SHP77 (cell line): ENCODE results near the gene SPON1.
"Not testable (repeated sequence)": the region's sequence is repeated elsewhere in the genome, so short reads cannot be mapped to it uniquely, and the experiment has no call there.

Experiments used
- DNase-seq, 2 experiments: peaks; one replicate each; lab custom pipeline; 2025; lab: John Stamatoyannopoulos, UW

The SPON1 gene

GRCh38 chr11:13983081-13983751, 20.7 kb downstream of the SPON1 start:
- DNase-seq: no peak

DNA sequence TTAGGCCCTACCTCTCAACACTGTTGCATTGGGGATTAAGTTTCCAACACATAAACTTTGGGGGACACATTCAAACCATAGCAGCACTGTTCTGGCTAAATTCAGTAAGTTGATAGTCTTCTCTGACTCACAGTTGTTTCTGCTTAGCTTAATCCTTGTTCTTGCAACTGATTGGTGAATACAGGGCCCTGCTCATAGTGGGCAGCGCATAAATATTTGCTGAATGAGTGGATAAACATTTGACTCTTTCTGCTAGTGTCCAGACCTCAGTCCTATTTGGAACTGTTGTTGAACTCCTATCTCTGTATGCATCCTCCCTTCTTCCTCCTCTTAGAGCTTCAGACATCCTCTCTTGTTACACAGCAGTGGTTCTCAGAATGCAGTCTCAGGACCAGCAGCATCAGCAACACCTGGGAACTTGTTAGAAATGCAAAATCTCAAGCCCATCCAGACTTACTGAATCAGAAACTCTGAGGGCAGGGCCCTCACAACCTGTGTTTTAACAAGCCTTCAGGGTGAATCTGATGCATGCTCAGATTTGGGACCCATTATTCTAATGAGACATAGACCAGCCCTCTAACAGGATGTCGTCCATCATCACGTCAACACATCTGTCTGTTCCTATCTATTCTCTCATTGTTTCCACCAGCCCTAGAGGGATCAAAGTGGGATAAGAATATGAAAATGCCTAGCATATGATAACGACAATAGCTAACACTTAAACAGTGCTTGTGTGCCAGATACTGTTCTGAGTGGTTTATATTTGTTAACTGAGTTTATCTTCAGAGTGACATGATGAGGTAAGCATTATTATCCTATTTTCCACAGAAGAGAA, 22.3 kb downstream of the SPON1 start:
- no peak for DNase-seq

DNA sequence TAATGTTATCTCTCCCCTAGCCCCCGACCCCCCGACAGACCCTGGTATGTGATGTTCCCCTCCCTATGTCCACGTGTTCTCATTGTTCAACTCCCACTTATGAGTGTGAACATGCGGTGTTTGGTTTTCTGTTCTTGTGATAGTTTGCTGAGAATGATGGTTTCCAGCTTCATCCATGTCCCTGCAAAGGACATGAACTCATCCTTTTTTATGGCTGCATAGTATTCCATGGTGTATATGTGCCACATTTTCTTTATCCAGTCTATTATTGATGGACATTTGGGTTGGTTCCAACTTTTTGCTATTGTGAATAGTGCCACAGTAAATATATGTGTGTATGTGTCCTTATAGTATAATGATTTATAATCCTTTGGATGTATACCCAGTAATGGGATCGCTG, 24.2 kb downstream of the SPON1 start:
- DNase-seq: not testable (repeated sequence)

DNA sequence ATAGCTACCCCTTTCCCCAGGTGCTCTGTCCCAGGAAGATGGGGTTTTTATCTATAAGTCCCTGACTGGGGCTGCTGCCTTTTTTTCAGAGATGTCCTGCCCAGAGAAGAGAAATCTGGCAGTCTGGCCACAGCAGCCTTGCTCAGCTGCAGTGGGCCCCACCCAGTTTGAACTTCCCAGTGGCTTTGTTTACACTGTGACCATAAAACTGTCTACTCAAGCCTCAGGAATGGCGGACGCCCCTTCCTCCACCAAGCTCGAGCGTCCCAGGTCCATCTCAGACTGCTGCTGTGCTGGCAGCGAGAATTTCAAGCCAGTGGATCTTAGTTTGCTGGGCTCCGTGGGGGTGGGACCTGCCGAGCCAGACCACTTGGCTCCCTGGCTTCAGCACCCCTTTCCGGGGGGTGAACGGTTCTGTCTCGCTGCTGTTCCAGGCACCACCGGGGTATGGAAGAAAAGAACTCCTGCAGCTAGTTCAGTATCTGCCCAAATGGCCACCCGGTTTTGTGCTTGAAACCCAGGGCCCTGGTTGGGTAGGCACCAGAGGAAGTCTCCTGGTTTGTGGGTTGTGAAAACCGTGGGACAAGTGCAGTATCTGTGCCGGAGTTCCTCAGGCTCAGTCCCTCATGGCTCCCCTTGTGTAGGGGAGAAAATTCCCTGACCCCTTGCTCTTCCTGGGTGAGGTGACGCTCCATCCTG, 29.8 kb downstream of the SPON1 start:
- DNase-seq: not testable (repeated sequence)

GRCh38 chr11:13993096-13993765, 30.7 kb downstream of the SPON1 start:
- DNase-seq: no peak

DNA sequence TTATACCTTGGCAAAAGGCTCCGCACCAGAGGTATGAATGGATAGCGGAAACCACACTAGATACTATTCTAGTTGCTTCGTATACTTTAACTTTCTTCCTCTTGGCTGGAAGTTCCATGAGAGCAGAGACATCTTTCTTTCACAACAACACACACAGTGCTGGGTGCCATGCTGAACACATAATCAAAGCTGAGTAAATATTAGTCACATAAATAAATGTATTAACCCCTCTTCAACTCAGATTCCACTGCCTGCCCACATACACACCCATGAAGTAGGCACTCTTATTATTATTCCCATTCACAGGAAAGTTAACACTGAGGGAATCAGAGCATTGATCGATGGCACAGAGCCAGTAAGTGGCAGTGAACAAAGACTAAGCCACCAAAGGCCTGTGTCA, 35.4 kb downstream of the SPON1 start:
- no peak for DNase-seq

GRCh38 chr11:13999704-14000103, 37.2 kb downstream of the SPON1 start:
- DNase-seq: no peak

- DNase-seq: no peak
These were observed 39.1 kb downstream of the SPON1 start for GRCh38 chr11:14001597-14001996.

- no peak for DNase-seq
These were observed 45.0 kb downstream of the SPON1 start for GRCh38 chr11:14007566-14007965.

DNA sequence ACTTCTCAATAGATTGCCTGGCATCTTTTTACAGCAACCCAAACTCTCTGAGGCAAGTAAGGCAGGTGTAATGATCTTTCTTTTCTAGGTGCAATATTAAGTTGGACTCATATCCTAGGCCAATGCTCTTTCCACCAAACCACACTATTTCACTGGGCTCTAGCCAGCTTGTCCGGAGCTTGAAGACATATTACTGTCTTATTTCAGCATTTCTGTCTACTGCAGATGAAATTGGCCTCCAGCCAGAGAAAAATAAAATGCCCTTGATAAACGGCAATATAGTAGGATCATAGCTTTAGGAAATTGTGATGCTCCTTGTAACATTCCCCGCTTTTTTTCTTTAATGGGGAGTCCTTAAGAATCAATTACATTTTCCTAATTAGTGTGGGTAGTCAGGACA, 48.1 kb downstream of the SPON1 start:
- no peak for DNase-seq

DNA sequence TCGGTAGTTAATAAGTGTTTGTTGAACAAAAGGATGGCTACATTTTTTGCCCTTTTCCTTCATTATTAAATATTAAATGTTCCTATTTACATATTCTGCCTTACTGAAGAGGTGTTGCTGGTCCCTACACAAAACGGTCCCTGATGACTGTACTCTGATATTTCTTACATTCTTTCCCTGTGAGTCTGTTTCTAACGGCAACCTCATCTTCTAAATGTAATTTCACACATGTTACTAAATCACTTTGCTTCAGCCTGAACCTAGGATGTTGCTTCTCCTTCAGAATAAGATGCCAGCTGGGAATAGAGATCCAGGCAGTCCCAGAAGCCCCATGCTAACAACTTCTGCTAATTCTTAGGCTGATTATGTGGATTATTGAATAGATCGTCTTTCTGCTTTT, 50.3 kb downstream of the SPON1 start:
- DNase-seq: no peak

GRCh38 chr11:14015711-14016110, 53.2 kb downstream of the SPON1 start:
- DNase-seq: no peak

DNA sequence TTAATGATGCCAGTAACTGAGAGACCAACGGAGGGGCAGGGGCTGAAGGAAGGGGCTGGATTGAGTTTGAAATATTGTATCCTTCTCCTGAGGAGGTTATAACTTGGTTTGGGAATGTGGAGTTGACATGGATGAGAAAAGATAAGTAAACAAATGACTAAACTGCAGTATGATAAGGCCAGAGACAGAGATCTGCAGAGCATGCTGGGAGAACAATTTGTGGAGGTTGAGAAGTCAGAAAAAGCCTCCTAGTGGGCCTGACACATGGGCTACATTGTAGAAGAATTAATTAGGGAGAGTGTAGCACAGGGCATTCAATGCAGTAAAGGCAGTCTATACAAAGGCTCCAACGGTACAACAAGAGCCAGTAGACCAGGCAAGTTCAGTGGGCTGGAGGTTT, 55.9 kb downstream of the SPON1 start:
- DNase-seq: no peak

- no peak for DNase-seq
These were observed 59.2 kb downstream of the SPON1 start for GRCh38 chr11:14021738-14022137.

GRCh38 chr11:14022251-14022650, 59.7 kb downstream of the SPON1 start:
- DNase-seq: no peak

DNA sequence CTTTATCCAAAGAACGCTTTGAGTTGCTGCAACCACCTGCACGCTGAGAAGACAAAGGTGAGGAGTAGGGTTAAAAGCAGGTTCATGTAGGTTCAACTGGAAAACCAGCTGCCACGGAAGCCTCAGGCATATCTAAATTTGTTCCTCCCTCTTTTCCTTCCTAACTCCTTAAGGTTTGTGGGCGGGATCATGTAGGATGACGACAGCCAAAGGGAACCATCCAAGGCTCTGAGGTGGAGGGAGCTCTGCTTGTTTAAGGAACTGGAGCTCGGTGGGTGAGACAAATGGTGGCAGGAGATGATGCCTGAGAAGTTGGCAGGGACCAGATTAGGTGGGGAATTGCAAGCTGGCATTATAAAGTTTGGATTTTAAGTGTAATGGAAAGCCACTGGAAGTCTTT, 60.3 kb downstream of the SPON1 start:
- no peak for DNase-seq

DNA sequence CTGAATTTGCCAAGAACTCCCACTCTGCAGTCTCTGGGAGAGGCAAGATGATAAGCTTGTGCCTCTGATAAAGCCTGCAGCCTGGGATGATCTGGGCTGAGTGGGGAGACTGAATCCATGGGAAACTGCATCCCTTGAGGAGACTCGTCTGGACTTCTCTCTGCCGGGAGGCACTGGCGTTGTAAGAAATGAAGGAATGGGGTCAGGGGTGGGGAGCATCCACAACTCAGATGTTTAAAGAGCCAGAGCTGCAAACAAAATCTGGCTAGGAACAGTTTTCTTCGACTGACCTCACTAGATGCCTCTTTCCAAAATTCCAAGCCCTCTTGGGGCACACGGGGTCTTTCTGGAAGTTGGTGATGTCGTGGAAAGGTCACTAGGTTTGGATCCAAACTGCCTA, 64.4 kb downstream of the SPON1 start:
- DNase-seq: no peak

DNA sequence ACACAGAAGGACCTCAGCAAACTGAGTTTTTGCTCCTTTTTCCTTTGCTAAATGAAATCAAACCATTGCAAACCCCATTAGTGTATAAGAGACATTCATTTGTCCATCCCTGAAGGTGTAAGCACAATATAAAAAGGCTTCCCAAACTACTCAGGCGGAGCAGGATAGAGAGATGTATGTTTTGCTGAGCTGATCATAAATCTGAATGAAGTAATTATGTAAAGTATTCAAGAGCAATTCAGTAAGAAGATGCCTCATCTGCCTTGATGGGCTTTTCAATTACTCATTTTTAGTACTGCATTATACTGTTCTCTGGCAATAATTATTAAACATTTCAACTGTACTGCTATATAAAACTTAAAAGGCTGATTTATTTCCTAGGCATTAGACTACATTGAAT, 65.0 kb downstream of the SPON1 start:
- no peak for DNase-seq

GRCh38 chr11:14029440-14029839, 66.9 kb downstream of the SPON1 start:
- DNase-seq: no peak

DNA sequence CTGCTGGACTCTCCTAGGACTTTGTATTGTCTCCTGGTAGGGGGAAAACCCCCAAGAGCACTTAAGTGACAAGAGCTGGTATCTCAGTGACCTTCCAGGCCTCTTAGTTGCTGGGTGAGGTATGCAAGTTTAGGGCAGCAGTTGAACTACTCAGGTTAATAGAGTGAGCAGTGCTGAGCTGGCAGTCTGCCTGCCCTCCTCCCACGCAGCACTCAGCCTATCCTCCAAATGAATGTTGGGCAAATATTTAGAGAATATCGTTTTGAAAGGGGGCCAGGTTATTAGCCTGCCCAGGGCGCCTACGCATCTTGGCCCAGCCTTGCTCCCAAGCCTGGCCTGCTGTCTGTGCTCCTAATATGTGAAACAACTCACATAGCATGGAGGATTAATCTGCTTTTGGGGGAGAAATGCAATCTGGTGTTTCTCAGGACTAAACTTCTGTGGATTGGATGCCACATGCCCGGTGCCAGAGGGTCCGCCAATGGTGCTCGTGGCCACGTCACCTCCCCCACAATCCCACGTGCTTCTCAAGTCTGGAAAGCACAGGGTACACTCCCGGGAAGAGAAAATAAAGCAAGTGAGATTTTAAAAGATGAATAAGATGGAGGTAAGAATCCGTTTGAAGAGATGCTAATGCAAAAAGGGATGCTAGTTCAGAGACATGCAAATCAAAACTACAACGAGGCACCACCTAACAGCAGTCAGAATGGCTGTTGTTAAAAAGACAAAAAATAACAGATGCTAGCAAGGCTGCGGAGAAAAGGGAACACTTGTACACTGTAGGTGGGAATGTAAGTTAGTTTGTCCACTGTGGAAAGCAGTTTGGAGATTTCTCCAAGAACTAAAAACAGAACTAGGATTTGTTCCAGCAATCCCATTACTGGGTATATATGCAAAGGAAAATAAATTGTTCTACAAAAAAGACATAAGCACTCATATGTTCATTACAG, 67.7 kb downstream of the SPON1 start:
- peak in 1 of 2 experiments; percentile 6 for DNase-seq

DNA sequence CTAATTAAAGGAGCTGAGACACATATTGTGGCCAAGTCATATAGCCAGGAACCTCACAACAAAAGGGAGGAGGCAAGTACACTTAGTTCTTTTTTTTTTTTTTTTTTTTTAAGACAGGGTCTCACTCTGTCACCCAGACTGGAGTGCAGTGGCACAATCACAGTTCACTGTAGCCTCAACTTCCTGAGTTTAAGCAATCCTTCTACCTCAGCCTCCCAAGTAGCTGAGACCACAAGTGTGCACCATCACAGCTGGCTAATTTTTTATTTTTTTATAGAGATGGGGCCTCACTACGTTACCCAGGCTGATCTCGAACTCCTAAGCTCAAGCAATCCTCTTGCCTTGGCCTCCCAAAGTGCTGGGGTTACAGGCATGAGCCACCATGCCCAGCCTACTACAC, 73.0 kb downstream of the SPON1 start:
- not testable (repeated sequence) for DNase-seq
